GM19023 (cell line): Measurements from ENCODE around the gene RHEX.
"Not testable (repeated sequence)": the region's sequence is repeated elsewhere in the genome, so short reads cannot be mapped to it uniquely, and the experiment has no call there.

Source experiments
- ATAC-seq: cut with Tn5 transposase; IDR thresholded peaks from one replicate; pipeline ENCODE4 v1.9.1; 2021; ENCODE audit warnings: mild to moderate bottlenecking, moderate library complexity; ENCODE audit not compliant: unreplicated experiment

Gene RHEX, protein sequence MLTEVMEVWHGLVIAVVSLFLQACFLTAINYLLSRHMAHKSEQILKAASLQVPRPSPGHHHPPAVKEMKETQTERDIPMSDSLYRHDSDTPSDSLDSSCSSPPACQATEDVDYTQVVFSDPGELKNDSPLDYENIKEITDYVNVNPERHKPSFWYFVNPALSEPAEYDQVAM

GRCh38 chr1:206052919-206053610 lies at the start of gene RHEX:
RHEX (plus strand) TSS chr1:206053173; CDS start chr1:206097829, 44,656 bp downstream.
- ATAC-seq = not testable (repeated sequence)

DNA sequence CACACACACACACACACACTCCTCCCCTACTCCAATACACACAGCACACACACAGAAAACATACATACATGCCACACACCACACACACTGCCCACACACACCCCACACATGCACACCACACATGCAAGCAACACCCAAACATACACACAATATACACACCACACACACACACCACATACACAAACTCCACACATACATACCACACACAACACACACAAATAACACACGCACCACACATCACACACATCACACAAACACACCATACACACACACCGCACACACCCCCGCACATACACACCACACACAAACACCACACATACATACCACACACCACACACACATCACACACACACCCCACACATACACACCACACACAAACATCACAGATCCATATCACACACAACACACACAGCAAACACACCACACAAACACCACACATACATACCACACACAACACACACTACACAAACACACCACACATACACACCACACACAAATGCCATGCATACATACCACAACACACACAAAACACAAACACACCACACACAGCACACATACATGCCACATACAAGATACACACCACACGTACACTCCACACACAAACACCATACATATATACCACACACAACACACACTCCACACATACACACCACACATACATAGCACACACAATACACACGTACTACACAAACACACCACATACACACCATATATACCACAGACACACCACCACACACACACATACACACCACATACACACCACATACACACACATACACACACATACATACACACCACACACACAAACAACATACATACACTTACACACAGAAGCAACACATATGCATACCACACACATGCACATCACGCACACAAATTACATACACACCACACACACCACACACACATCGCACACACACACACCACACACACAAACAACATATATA lies 48.8 kb upstream of the RHEX start:
- ATAC-seq = no peak

DNA sequence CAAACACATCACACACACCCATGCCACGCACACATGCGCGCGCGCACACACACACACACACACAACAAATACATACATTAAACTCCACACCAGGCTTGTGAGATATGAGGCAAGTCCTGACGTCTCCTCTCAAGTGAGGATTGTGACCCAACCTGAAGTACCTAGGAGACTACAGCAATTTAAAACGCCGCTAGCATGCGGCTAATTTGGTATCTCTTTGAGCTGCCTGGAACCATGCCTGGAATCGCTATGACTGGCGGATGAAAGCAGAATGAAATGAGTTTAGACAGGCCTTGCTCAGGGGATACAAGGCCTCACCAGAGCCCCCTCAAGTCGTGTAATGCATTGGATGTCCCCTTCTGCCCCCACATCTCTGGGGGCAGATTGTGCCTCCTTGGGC lies 48.1 kb upstream of the RHEX start:
- no peak for ATAC-seq

DNA sequence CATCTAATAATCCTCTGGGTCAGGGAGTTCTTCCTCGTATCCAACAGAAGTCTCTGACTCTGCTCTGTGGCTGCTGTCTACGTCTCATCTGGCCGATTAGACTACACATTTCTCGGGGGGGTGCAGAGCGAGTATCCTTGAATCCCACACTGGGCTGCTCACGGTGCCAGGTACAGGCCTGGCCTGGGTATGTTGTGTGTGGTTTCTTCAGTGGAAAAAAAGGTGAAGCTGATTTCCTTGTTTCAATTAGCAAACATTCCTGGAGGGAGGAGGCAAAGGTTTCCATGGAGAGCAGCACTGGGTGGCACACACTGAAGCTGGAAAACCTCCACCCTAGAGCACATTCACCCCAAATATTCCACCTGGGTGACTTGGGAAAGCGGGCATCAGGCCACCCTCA lies 47.7 kb upstream of the RHEX start:
- no peak for ATAC-seq

DNA sequence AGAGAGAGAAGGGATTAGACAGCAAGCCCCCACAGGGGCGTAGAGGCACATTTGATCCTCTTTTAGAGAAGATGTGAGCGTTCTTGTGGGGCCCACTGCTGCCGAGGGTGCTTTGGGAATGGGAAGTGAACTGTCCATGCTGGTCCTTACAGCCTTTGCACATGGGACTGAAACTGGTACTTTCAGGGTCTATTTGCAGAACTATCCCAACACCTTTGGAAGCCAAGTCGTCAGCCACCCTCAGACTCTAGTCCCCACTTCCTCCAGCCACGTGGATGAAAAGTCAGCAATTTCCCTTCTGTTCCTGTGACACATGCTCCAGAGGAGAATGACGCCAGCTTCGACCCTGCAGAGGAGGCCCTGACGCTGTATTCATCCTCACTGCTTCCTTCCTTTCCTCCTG lies 47.2 kb upstream of the RHEX start:
- ATAC-seq = no peak

DNA sequence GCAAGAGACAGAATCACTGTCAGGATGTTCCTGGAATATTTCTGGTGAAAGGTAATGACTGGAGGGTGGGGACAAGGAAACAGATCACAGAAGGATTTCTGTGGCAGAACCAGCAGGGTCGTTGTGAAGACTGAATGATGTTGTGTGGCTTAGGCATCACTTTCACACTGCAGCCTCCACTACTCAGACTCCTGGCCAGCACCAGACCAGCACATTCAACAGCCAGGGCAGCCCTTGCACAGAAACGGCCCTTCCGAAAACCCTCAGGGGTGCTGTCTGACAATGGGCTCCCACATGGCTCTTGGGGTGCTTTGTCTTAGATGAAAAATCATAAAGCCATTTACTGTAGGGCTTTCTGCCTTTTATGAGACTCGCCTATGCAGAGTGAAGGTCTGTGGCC lies 46.0 kb upstream of the RHEX start:
- no peak for ATAC-seq

GRCh38 chr1:206010060-206010459 lies 42.9 kb upstream of the RHEX start:
- no peak for ATAC-seq

GRCh38 chr1:206011057-206011456 lies 41.9 kb upstream of the RHEX start:
- no peak for ATAC-seq

GRCh38 chr1:206012086-206012859 lies 40.7 kb upstream of the RHEX start:
- ATAC-seq = peak; percentile 91

GRCh38 chr1:206013026-206013795 lies 39.8 kb upstream of the RHEX start:
- no peak for ATAC-seq

- no peak for ATAC-seq
These were observed 38.4 kb upstream of the RHEX start for GRCh38 chr1:206014601-206015000.

- ATAC-seq = no peak
These were observed 37.9 kb upstream of the RHEX start for GRCh38 chr1:206015071-206015470.

- no peak for ATAC-seq
These were observed 32.5 kb upstream of the RHEX start for GRCh38 chr1:206020393-206021007.

DNA sequence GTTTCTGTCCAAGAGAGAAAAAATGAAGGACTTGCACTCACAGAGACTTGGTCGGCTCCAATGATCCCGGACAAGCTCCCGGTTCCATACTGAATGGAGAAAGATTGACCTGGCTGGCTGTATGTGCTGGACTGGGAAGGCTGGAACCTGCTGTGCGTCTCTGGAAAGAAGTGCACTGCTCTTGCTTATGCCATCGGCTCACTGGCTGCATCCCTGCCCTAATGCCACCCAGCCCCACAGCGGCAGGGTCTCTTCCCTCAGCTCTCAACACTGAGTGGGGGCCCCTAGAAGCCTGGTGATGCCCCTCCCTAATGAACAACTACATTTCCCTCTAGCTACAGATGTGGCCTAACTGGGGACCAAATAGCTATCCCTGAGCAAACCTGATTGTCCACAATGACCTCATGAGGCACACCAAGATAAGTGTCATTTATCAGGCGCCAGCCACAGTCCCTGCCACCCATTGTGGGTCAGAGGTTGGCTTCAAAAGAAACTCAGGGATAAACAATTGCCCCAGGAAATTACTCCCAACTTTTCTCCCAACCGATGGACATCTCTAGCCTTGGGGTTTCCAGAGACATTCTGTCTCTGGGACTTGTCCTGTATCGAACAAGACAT lies 31.9 kb upstream of the RHEX start:
- no peak for ATAC-seq

GRCh38 chr1:206021626-206022365 lies 31.2 kb upstream of the RHEX start:
- ATAC-seq = no peak

- no peak for ATAC-seq
These were observed 30.2 kb upstream of the RHEX start for GRCh38 chr1:206022766-206023165.

DNA sequence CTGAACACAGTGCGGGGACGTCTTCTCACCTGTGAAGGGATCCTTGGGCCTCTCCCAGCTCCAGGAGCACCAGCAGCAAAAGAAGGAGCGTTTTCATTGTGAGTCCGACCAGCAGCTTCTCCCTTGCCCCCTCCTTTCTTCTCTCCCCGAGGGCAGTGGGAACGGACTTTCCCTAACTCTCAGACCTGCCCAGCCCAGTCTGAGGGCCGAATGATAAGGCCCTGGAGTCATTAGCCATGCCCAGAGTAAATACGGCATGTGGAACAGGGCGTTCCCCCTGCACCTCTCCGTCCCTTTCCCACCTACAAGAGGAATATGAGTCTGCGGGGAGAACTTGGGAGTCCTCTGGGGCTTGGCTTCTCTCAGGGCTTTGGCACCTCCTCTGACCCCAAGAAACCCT lies 29.3 kb upstream of the RHEX start, which contains the start of gene CTSE:
Gene CTSE (minus strand): TSS at position 201 of the 400 bp plus-strand sequence. CDS start 104 bp downstream, at position 97.
- ATAC-seq = no peak

DNA sequence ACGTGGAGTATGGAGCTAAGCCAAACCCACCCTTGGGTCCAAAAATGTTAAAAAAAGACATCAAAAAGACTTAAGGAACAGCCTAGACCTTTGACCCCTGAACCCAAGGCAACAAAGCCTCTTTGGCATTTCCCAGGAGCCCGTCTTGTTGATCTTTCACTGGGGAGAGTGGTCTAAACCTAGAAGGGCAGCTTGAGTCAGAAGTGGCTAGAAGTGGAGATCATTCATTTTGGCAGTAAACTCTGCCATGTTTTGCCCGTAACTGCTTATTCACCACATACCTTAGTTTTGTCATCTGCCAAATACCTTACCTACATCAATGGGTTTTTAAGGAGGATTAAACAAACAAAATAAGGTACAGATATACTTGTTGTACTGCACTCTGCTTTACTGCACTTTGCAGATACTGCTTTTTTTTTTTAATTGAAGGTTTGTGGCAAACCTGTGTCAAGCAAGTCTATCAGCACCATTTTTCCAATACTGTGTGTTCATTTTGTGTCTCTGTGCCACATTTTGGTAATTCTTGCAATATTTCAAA lies 27.6 kb upstream of the RHEX start:
- ATAC-seq = no peak
